ENCODE data around the gene DDX59. TPM values are rescaled to one million over a fixed set of nuclear protein-coding genes. Genes with fewer than 3 reads are reported as not detected.

DDX59 gene
- total RNA-seq, 2 donors from 2014 or later = 19.5 to 28.1 TPM

GRCh38 chr1:200673952-200674823 is 4.5 kb upstream of the DDX59 start:
- TF ChIP-seq CTCF (IDR thresholded peaks at IDR 0.05) (no peak), POLR2AphosphoS5 (IDR thresholded peaks at IDR 0.05) (no peak), POLR2A (IDR thresholded peaks at IDR 0.05) (no peak)
- Histone ChIP-seq H3K4me3 (no peak overlapping the region), H3K9me3 (no peaks in the 10 kb centered on the region), H3K36me3 (no peaks in the 10 kb centered on the region), H3K27me3 (replicated peaks; ENCODE audit: insufficient read depth) (no peaks in the 10 kb centered on the region), H3K27ac (no peak overlapping the region), H3K4me1 (replicated peaks) (no peaks in the 10 kb centered on the region)
- intact Hi-C loops (cut with DNase I) = no loop called here
- DNase-seq (ENCODE audit: low spot score) = no peak
- 48% methylated on average over 4 of the region's 4 CpGs for WGBS

GRCh38 chr1:200671235-200671786 is 1.6 kb upstream of the DDX59 start:
- no peaks in the 10 kb centered on the region for H3K4me1 ChIP-seq (replicated peaks)
- no peak for TF ChIP-seq POLR2AphosphoS5 (IDR thresholded peaks at IDR 0.05)
- TF ChIP-seq CTCF (IDR thresholded peaks at IDR 0.05) = no peak
- no peak for TF ChIP-seq POLR2A (IDR thresholded peaks at IDR 0.05)
- no peaks in the 10 kb centered on the region for H3K36me3 ChIP-seq
- H3K9me3 ChIP-seq = no peaks in the 10 kb centered on the region
- H3K4me3 ChIP-seq = no peak overlapping the region
- intact Hi-C loops (cut with DNase I) = no loop called here
- no peaks in the 10 kb centered on the region for H3K27me3 ChIP-seq (replicated peaks; ENCODE audit: insufficient read depth)
- 92% methylated on average over 5 of the region's 5 CpGs for WGBS
- H3K27ac ChIP-seq = peak overlapping the region in 1 of 2 donors; percentile 98
- no peak for DNase-seq (ENCODE audit: low spot score)

- TF ChIP-seq POLR2AphosphoS5 (IDR thresholded peaks at IDR 0.05) (no peak), POLR2A (IDR thresholded peaks at IDR 0.05) (no peak), CTCF (IDR thresholded peaks at IDR 0.05) (no peak)
- intact Hi-C loops (cut with DNase I) = no loop called here
- Histone ChIP-seq H3K4me3 (peak overlapping the region; percentile 70 to 88), H3K27ac (peak overlapping the region; percentile 95 to 98), H3K4me1 (replicated peaks) (no peaks in the 10 kb centered on the region), H3K36me3 (no peaks in the 10 kb centered on the region), H3K27me3 (replicated peaks; ENCODE audit: insufficient read depth) (no peaks in the 10 kb centered on the region), H3K9me3 (no peaks in the 10 kb centered on the region)
- 9% methylated on average over 14 of the region's 14 CpGs for WGBS
- DNase-seq (ENCODE audit: low spot score) = peak; percentile 53
Observed at GRCh38 chr1:200670242-200671118, 773 bp upstream of the DDX59 start.

GRCh38 chr1:200668514-200669313 is 993 bp downstream of the DDX59 start:
- 26% methylated on average over 7 of the region's 7 CpGs for WGBS
- Histone ChIP-seq H3K27me3 (replicated peaks; ENCODE audit: insufficient read depth) (no peaks in the 10 kb centered on the region), H3K4me3 (peak overlapping the region; percentile 70 to 88), H3K27ac (peak overlapping the region; percentile 95 to 98), H3K4me1 (replicated peaks) (no peaks in the 10 kb centered on the region), H3K36me3 (no peaks in the 10 kb centered on the region), H3K9me3 (no peaks in the 10 kb centered on the region)
- no peak for TF ChIP-seq CTCF (IDR thresholded peaks at IDR 0.05)
- no peak for TF ChIP-seq POLR2A (IDR thresholded peaks at IDR 0.05)
- no peak for TF ChIP-seq POLR2AphosphoS5 (IDR thresholded peaks at IDR 0.05)
- intact Hi-C loops (cut with DNase I) = loop anchor here (1.0 to 5.0 kb wide), 2 partner anchors 71 to 134 kb away; no protein-coding TSS in a partner anchor
- no peak for DNase-seq (ENCODE audit: low spot score)

Measured in prostate gland (tissue), 2 donors.